ENCODE data around the gene MTHFD2L.

GRCh38 chr4:74267998-74268606, 110.2 kb downstream of the MTHFD2L start:
- no peak for TF ChIP-seq POLR2A (IDR thresholded peaks at IDR 0.05)
- no peak for TF ChIP-seq CTCF (IDR thresholded peaks at IDR 0.05 in 8 of 11, conservative IDR thresholded peaks at IDR 0.05 in 3 of 11)

Measured in spleen (tissue), 7 donors.